Mesothelial cell of epicardium (in vitro differentiated cells): Measurements from ENCODE around the gene ABCC9. TPM values are rescaled to one million over a fixed set of nuclear protein-coding genes. Genes with fewer than 3 reads are reported as not detected.

Source experiments
- DNase-seq, 2 experiments: peaks; one replicate each; pipeline ENCODE4 v3.0.0; 2021; ENCODE audit warnings: low spot score in 2 of 2; ENCODE audit not compliant: unreplicated experiment in 2 of 2
- H3K27ac Mint-ChIP-seq: 2 replicates; pipeline ENCODE4 v1.8.0; 2021; ENCODE audit warnings: mixed read lengths
- H3K27me3 Mint-ChIP-seq: 2 replicates; pipeline ENCODE4 v1.8.0; 2021; ENCODE audit warnings: low read depth, mixed read lengths
- H3K36me3 Mint-ChIP-seq: 2 replicates; pipeline ENCODE4 v1.8.0; 2021; ENCODE audit warnings: mixed read lengths
- H3K4me1 Mint-ChIP-seq: 2 replicates; pipeline ENCODE4 v1.8.0; 2021; ENCODE audit warnings: mixed read lengths
- H3K4me3 Mint-ChIP-seq: 2 replicates; pipeline ENCODE4 v1.8.0; 2021; ENCODE audit warnings: mild to moderate bottlenecking, moderate library complexity, mixed read lengths
- H3K9me3 Mint-ChIP-seq: 2 replicates; pipeline ENCODE4 v1.8.0; 2021; ENCODE audit warnings: mixed read lengths
- total RNA-seq: library from RNA; stranded (reverse); gene quantifications from 3 replicates; pipeline ENCODE4 v1.2.1, GENCODE V29; 2021
- TF ChIP-seq, protein P1 (sequence below): fragments of 200-600 bp; sonication (generic); IDR thresholded peaks from one replicate; pipeline ENCODE4 v1.5.0; 2021; ENCODE audit warnings: antibody characterized with exemption; ENCODE audit not compliant: unreplicated experiment

Gene ABCC9
- total RNA-seq, 1 donor from 2014 or later, result 1.4 TPM

DNA sequence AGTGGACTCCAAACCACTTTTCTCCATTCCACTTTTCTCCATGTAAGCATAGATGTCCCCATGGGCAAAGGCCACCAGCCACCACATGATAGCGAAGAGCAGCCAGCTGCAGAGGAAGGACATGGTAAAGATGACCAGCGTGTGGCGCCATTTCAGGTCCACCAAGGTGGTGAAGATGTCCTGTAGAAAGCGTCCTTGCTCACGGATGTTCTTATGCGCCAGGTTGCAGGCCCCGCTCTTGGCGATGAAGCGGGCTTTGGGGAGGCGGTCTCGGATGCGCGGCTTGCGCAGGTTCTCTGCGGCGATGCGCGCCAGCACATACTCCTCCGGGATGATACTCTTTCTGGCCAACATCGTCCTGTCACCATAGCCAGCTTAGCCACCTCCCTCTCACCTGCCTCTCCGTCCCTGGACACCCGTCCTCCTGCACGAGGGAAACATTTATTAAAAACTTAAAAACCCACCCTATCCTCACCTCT lies 167.9 kb downstream of the ABCC9 start:
- H3K9me3 Mint-ChIP-seq, result no peaks in the 10 kb centered on the region
- H3K4me3 Mint-ChIP-seq, result peak overlapping the region; percentile 45
- H3K4me1 Mint-ChIP-seq, result peaks cover 23% of the 10 kb centered on the region
- H3K27ac Mint-ChIP-seq, result no peak overlapping the region
- H3K36me3 Mint-ChIP-seq, result no peaks in the 10 kb centered on the region
- H3K27me3 Mint-ChIP-seq, result peaks cover 73% of the 10 kb centered on the region
- TF ChIP-seq, protein P1, sequence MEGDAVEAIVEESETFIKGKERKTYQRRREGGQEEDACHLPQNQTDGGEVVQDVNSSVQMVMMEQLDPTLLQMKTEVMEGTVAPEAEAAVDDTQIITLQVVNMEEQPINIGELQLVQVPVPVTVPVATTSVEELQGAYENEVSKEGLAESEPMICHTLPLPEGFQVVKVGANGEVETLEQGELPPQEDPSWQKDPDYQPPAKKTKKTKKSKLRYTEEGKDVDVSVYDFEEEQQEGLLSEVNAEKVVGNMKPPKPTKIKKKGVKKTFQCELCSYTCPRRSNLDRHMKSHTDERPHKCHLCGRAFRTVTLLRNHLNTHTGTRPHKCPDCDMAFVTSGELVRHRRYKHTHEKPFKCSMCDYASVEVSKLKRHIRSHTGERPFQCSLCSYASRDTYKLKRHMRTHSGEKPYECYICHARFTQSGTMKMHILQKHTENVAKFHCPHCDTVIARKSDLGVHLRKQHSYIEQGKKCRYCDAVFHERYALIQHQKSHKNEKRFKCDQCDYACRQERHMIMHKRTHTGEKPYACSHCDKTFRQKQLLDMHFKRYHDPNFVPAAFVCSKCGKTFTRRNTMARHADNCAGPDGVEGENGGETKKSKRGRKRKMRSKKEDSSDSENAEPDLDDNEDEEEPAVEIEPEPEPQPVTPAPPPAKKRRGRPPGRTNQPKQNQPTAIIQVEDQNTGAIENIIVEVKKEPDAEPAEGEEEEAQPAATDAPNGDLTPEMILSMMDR, result no peak
- DNase-seq, result no peak

DNA sequence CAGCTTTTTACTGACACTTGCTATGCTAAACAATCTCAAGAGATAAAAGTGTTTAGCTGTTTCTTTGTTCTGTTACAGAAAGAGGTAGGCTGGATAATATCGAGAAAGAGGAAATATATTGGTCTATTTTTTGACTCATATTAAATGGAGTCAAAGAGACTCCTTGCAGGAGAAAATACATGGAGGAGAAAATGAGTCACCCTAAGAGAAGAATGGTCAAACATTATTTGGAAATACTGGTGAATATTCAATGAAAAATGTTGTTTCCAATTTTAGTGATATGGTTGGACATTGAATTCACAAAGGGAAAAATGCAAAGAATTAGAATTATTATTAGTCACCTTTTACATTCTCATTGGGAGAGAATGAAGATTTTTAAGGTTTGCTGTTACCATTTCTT lies 169.9 kb downstream of the ABCC9 start:
- no peak for DNase-seq
- TF ChIP-seq, protein P1, result no peak
- H3K27me3 Mint-ChIP-seq, result peaks cover 63% of the 10 kb centered on the region

DNA sequence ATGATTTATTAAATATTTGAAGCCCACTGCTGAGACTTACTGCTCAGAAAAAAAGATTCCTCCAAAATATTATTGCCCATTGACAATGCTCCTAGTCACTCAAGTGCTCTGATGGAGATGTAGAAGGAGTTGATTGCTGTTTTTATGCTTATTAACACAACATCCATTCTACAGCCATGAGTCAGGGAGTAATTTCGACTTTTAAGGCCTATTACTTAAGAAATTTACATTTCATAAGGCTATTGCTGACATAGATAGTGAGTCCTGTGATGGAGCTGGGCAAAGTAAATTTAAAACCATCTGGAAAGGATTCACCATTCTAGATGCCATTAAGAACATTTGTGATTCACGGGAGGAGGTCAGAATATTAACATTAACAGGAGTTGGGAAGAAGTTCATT lies 171.9 kb downstream of the ABCC9 start:
- DNase-seq, result no peak
- peaks cover 11% of the 10 kb centered on the region for H3K4me1 Mint-ChIP-seq
- H3K27me3 Mint-ChIP-seq, result peaks cover 55% of the 10 kb centered on the region
- TF ChIP-seq, protein P1, result no peak
- no peaks in the 10 kb centered on the region for H3K36me3 Mint-ChIP-seq
- no peaks in the 10 kb centered on the region for H3K9me3 Mint-ChIP-seq
- no peak overlapping the region for H3K4me3 Mint-ChIP-seq
- H3K27ac Mint-ChIP-seq, result no peak overlapping the region

More for the DNA sequence above, 169.9 kb downstream of the ABCC9 start:
- no peaks in the 10 kb centered on the region for H3K9me3 Mint-ChIP-seq
- H3K4me3 Mint-ChIP-seq, result no peak overlapping the region
- H3K4me1 Mint-ChIP-seq, result peaks cover 23% of the 10 kb centered on the region
- H3K36me3 Mint-ChIP-seq, result no peaks in the 10 kb centered on the region
- no peak overlapping the region for H3K27ac Mint-ChIP-seq

DNA sequence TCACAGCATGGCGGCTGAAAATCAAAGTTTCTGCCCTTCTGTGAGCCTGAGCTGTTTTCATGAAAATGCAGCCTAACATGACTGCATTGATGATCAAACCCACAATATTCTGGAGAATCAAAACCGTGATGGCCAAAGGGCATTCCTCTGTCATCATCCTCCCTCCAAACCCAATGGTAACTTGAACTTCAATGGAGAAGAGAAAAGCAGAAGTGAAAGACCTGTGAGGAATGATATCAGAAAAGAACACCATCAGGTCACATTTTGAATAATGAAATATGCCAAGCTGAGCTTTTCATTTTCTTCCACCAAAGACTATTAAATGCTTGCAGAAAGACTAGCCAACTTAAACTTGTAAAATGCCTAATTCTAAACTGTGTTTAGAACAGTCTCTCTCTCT lies 174.8 kb downstream of the ABCC9 start:
- TF ChIP-seq, protein P1, result no peak
- peaks cover 3% of the 10 kb centered on the region for H3K4me1 Mint-ChIP-seq

DNA sequence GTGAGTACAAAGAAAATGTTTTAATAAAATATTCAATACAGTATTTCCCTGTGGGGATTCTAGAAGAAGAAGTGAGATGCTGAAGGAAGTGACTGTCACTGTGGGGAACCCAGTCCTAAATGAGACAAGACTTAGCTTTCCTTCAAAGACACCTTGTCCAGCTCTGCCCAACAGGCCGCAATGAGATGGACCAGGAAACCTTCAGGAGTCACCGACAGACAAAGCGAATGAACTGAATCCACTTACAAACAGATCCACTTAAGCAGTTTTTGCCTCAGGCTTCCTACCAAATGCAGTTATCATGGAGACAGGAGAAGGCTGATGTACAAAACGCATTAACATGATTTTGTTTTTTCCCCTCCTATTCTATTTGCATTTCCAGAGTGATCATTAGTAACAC lies 176.3 kb downstream of the ABCC9 start:
- TF ChIP-seq, protein P1, result no peak
- Mint-ChIP-seq H3K4me1 (peaks cover 6% of the 10 kb centered on the region), H3K27ac (no peak overlapping the region), H3K36me3 (no peaks in the 10 kb centered on the region), H3K9me3 (peaks cover under 1% of the 10 kb centered on the region), H3K4me3 (no peak overlapping the region), H3K27me3 (peaks cover 34% of the 10 kb centered on the region)
- DNase-seq, result no peak

More for the DNA sequence above, 174.8 kb downstream of the ABCC9 start:
- Mint-ChIP-seq H3K4me3 (no peak overlapping the region), H3K9me3 (no peaks in the 10 kb centered on the region), H3K27me3 (peaks cover 42% of the 10 kb centered on the region), H3K36me3 (no peaks in the 10 kb centered on the region), H3K27ac (no peak overlapping the region)
- no peak for DNase-seq

DNA sequence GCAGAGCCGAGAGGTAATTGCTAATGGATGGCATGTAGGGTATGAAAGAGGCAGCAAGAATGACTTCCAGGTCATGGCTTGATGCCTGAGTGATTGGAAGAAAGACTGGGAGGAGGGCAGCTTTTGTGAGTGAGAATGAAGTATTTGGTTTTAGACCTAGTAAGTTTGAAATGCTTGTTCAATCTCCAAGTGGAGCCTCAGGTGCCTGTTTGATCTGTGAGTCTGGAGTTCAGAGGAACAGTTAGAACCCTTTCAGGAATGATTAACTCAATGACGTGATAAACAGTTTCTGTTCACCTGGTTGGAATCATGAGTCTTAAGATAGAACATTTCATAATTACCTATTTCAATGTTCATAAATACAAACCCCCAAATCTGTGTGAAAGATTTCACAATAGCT lies 177.2 kb downstream of the ABCC9 start:
- Mint-ChIP-seq H3K4me1 (peaks cover 6% of the 10 kb centered on the region), H3K36me3 (peaks cover 2% of the 10 kb centered on the region), H3K4me3 (no peak overlapping the region), H3K27me3 (peaks cover 28% of the 10 kb centered on the region), H3K27ac (no peak overlapping the region), H3K9me3 (peaks cover 8% of the 10 kb centered on the region)
- TF ChIP-seq, protein P1, result no peak
- DNase-seq, result no peak
